Fibroblast of lung (primary cell): Measurements from ENCODE around the gene AADACL4.

Source experiments
- CTCF ChIP-seq, 2 donors: IDR thresholded peaks in 1 of 2; conservative IDR thresholded peaks in 1 of 2; 1 replicate in 1 of 2; 2 replicates in 1 of 2; pipeline ENCODE4 v1.5.1; 2011 to 2012; ENCODE audit warnings: low read length in 2 of 2, control low read depth in 1 of 2, inconsistent platforms in 1 of 2, low read depth in 1 of 2, mild to moderate bottlenecking in 1 of 2
- EZH2 ChIP-seq: IDR thresholded peaks from 2 replicates; pipeline ENCODE4 v1.5.1; 2012; ENCODE audit warnings: low read length, control low read depth, mild to moderate bottlenecking; ENCODE audit errors: missing control alignments

GRCh38 chr1:12602659-12603024 is 41.2 kb upstream of the AADACL4 start:
- no peak for TF ChIP-seq CTCF (conservative IDR thresholded peaks at IDR 0.05 in 1 of 2, IDR thresholded peaks at IDR 0.05 in 1 of 2; ENCODE audit: low read depth in 1 of 2, low read length in 2 of 2)
- TF ChIP-seq EZH2: no peak
